GM23248 (cell line): ENCODE results near the gene APC.

ENCODE experiments used
- EZH2 ChIP-seq: fragments of 200-600 bp; sonication (generic); IDR thresholded peaks from 2 replicates; pipeline ENCODE4 v1.6.1; 2018; ENCODE audit warnings: antibody characterized with exemption, mild to moderate bottlenecking; ENCODE audit not compliant: insufficient read depth, poor library complexity, severe bottlenecking
- EZH2phosphoT487 ChIP-seq: fragments of 200-600 bp; sonication (generic); IDR thresholded peaks from 2 replicates; pipeline ENCODE4 v1.6.1; 2018; ENCODE audit warnings: antibody characterized with exemption, moderate library complexity, mild to moderate bottlenecking, low read depth; ENCODE audit not compliant: insufficient read depth

DNA sequence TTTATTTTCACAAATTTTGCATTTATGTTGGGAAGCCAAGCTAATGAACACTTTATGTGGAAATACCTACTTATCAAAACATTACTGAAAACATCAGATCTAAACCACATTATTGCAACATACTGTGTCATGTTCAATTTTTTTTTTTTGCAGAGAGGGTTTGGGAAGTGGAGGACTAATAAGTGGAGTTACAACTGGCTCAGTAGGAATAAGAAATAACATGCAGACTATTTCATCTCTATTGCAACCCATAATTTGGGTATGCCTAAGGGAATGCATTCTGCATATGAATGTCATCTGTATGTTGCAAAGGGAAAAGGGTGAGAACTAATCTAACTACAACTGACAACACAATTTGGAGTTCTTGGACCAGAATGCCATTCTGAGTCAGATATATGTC lies 41.8 kb downstream of the APC start:
- TF ChIP-seq EZH2phosphoT487 (peak; percentile 77; the same call in 1 of the 2 replicates), EZH2 (no peak)
